Measurements from ENCODE around the gene RABGAP1L. TPM values are rescaled to one million over a fixed set of nuclear protein-coding genes. Genes with fewer than 3 reads are reported as not detected.
"Not testable (repeated sequence)": the region's sequence is repeated elsewhere in the genome, so short reads cannot be mapped to it uniquely, and the experiment has no call there.

The RABGAP1L gene
- total RNA-seq, 1 donor from 2014 or later: 59.6 TPM

GRCh38 chr1:174150499-174150898 is 8.8 kb upstream of the RABGAP1L start:
- intact Hi-C loops (cut with DNase I): no loop called here
- ATAC-seq: no peak
- DNase-seq (ENCODE audit: low spot score): no peak

DNA sequence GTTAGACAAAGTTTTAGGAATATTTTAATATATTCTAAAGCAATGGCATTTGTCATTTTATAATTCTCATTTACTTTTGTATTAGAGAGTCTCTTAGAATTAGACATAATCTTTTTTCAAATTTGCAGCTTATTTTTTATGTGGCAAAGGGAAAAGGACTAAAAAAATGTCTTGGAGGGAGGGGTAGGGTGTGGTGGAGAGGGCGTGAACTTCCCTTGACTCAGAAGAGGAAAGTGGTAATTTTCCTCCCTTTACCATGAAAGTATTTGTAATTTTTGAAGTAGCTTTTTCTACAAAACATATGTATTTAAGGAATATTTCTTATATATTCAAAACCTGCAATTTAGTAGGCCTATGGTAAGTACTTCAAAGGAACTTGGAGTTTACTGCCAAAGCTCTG is 6.9 kb upstream of the RABGAP1L start:
- ATAC-seq (no peak), DNase-seq (ENCODE audit: low spot score) (no peak)
- intact Hi-C loops (cut with DNase I): no loop called here

DNA sequence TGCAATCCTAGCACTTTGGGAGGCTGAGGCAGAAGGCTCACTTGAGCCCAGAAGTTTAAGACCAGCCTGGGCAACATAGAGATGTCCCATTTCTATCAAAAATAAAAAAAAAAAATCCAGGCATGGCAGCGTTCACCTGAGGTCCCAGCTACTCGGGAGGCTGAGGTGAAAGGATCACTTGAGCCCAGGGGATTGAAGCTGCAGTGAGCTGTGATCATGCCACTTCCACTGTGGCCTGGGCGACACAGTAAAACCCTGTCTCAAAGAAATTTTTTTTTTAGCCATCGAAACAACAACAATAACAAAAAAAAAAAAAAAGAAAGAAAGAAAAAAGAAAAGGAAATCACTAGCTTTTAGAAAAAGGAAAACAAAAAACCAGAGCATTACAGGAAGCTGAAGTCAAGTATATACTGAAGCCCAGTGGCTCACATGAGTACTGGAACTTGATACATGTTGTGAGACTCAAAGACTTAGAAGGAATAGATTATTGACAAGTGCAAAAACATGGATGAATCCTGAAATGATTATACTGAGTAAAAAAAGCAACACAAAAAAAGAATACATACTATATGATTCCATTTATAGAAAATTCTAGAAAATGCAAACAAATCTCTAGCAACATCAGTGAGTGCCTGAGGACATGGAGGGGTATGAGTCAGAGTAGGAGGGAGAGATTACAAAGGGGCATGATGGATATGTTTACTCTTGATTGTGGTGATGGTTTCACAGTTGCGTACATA is 6.1 kb upstream of the RABGAP1L start:
- DNase-seq (ENCODE audit: low spot score) (no peak), ATAC-seq (no peak)
- intact Hi-C loops (cut with DNase I): no loop called here

- DNase-seq (ENCODE audit: low spot score): no peak
- ATAC-seq: no peak
- intact Hi-C loops (cut with DNase I): no loop called here
Observed at GRCh38 chr1:174153825-174154107, 5.6 kb upstream of the RABGAP1L start.

DNA sequence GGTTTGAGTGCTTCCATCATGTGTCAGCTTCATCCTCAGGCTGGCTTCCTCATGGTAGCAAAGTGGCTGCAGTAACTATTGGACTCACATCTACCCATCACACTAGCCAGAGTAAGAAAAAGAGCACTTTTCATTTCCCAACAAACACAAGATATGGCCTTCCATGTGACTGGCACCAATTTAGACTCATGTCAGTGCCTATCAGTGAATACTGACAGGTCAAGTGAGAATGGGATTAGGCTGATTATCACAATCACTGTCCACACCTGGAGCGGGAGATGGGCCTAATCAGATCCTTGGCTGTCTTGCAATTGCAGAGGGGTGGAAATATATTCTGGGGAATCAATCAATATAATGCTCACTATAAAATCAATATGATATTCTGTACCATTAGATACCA is 2.9 kb upstream of the RABGAP1L start:
- ATAC-seq: no peak

DNA sequence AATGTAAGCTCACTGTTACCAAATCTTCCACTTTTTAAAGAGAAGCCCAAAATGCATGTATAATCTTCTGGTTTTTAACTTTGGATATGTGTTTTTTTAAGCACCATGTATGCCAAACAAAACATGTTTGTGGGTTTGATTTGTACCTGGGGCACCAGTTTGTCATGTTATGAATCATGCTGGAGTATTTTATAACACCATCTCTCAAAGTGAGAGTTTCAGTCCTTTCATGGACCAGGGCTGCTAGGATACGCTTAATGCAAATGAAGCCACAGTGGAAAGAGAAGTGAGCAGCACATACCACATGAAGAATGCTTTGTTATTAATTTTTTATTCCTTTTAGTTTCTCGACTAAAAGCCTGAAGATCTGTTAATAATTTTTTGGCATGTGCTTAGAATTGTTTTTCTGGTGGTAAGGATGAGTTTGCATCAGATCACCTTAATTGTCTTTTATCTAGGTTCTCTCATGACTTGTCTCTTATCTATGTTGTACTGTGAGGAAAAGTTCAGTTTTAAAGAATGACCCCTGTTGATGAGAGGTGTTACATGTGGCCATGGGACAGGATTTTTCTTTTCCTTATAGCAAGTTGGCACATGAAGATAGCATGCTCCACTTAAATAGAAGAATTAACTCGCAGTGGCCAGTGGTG is 2.0 kb upstream of the RABGAP1L start:
- intact Hi-C loops (cut with DNase I): no loop called here
- no peak for ATAC-seq
- no peak for DNase-seq (ENCODE audit: low spot score)

More for the DNA sequence above, 2.9 kb upstream of the RABGAP1L start:
- intact Hi-C loops (cut with DNase I): no loop called here
- DNase-seq (ENCODE audit: low spot score): no peak

- DNase-seq (ENCODE audit: low spot score): no peak
- ATAC-seq: no peak
- intact Hi-C loops (cut with DNase I): no loop called here
Observed at GRCh38 chr1:174158767-174159251, 511 bp upstream of the RABGAP1L start.

DNA sequence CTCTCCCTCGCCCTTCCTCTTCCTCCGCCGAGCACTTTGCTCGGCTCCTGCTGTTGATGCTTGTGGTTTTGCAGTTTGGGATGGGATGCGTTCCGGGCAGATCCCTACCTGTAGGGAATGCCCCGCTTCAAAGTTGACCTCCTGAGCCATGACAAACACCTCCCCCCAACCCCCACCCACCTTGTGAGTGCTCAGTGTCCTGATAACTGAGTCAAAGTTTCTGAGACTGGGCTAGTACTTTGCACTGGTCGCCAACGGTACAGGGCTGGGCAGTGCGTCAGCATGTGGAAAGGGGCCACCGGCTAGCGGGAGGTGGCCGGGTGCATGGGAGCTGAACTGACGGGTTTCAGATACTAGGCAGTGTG is 771 bp downstream of the RABGAP1L start:
- peak; percentile 67 for ATAC-seq
- intact Hi-C loops (cut with DNase I): no loop called here
- peak; percentile 66 for DNase-seq (ENCODE audit: low spot score)

DNA sequence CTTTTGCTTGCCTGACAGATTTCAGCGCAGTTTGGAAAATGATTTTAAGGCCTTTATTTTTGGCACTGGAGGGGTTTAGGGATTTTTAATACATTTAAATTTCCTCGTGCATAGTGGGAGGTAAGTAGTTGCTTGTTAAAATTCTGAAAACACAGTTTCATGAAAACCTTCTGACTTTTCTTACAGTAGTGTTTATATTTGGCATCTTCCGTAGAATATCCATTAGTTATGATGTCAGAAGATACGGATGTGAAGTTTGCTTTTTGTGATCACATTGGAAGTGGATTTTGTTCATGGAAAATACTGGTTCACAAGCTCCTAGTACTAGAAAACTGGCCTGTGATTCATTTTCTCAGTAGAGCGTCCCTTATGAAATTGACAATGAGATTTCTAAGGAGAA is 1.3 kb downstream of the RABGAP1L start:
- DNase-seq (ENCODE audit: low spot score) (no peak), ATAC-seq (no peak)
- intact Hi-C loops (cut with DNase I): no loop called here

DNA sequence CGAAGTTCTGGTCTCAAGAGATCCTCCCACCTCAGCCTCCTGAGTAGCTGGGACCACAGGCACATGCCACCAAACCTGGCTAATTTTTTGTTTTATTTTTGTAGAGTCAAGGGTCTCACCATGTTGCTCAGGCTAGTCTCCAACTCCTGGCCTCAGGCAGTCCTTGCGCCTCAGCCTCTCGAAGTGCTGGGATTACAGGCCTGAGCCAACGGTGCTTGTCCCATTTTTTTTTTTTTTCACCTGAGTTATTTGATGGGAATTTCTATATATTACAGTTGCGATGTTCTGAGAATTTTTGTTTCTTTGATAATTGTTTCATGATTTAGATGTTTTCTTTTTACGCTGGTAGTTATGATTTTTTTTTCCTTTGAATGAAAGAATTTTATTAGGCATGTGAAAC is 2.5 kb downstream of the RABGAP1L start:
- DNase-seq (ENCODE audit: low spot score): no peak
- no peak for ATAC-seq
- intact Hi-C loops (cut with DNase I): no loop called here

GRCh38 chr1:174164826-174165225 is 5.5 kb downstream of the RABGAP1L start:
- intact Hi-C loops (cut with DNase I): no loop called here
- no peak for DNase-seq (ENCODE audit: low spot score)
- ATAC-seq: no peak

- intact Hi-C loops (cut with DNase I): no loop called here
- ATAC-seq (peak; percentile 75), DNase-seq (ENCODE audit: low spot score) (peak; percentile 61)
Observed at GRCh38 chr1:174165471-174166137, 6.3 kb downstream of the RABGAP1L start.

DNA sequence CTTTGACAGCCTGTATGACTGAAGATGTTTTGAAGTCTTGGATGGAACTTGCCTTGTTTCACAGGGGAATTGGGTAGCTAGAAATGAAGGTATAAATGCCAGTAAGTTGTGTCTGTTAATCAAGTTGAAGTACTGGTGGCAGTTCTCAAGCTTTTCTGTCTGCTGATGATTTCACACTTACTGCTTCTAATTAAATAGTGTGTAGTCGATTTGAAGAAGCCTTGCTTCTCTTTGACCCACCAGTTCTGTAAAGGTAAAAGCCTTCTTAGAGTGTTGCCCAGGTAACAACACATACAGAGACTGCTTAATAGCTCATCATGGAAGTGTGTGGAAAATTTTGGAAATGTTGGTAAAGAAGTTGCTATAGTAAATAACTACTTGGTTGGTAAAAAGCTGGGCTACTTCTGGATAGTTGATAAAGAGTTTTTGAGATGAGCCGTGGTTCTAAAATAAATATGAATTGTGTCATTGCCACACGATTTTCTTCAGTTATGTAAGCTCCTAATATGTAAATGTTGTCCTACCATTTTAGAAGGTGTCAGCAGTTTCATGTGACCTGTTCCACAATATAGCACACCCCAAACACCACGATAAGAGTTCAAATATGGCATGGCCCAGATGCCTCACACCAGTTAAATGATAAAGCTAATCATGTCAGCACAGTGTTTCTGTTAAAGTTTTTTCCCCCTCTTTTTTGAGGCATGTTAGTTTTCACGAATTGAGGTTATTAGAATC is 7.4 kb downstream of the RABGAP1L start:
- ATAC-seq (no peak), DNase-seq (ENCODE audit: low spot score) (no peak)
- intact Hi-C loops (cut with DNase I): no loop called here

DNA sequence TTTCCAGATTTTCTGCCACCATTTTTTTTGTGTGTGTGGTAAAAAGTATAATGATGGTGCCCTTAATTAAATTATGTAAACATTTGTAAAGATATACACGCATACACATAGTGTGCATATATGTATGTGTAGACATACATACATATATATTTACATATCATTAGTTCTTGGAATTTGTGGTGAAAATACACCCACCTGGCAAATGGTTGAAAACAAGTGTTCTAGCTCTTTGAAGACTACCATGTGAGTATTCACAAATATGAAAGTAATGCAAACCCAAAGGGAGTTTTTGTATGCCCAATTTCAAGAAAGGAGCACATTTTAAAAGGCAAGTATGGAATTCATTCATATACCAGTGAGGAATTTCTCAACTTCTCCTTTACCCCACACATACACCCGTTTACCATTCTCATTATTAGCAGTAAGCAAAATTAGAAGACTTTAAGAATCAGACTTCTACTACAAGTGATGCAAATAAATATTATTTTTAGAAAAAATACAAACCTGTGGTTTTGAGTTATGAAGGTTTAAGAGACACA is 8.0 kb downstream of the RABGAP1L start:
- ATAC-seq (no peak), DNase-seq (ENCODE audit: low spot score) (no peak)
- intact Hi-C loops (cut with DNase I): no loop called here

- DNase-seq (ENCODE audit: low spot score): no peak
- no peak for ATAC-seq
- intact Hi-C loops (cut with DNase I): no loop called here
Observed at GRCh38 chr1:174169342-174169741, 10.0 kb downstream of the RABGAP1L start.

DNA sequence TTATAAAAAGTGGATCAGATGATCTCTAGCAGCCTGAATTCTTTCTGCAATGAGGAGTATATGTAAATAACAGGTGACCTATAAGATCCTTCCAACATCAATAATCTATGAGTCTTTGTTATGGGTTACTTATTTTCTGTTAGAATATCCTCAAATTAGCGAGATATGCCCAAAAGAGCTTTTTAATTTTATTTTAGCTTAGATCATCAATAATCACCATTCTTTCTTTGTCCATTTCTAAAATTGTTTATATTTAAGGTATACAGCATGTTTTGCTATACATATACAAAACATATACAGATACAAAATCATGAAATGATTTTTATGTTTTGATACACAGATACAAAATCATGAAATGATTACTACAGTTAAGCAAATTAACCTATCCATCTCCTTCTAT is 11.8 kb downstream of the RABGAP1L start:
- no peak for ATAC-seq
- intact Hi-C loops (cut with DNase I): no loop called here
- DNase-seq (ENCODE audit: low spot score): no peak

- ATAC-seq: no peak
- intact Hi-C loops (cut with DNase I): no loop called here
- no peak for DNase-seq (ENCODE audit: low spot score)
Observed at GRCh38 chr1:174174461-174175329, 15.4 kb downstream of the RABGAP1L start.

DNA sequence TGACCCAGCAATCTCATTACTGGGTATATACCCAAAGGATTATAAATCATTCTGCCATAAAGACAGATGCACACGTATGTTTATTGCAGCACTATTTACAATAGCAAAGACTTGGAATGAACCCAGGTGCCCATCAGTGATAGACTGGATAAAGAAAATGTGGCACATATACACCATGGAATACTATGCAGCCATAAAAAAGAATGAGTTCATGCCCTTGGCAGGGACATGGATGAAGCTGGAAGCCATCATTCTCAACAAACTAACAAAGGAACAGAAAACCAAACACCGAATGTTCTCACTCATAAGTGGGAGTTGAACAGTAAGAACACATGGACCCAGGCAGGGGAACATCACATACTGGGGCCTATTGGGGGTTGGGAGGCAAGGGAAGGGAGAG is 19.1 kb downstream of the RABGAP1L start:
- intact Hi-C loops (cut with DNase I); ATAC-seq; DNase-seq (ENCODE audit: low spot score): not testable (repeated sequence)
